ENCODE data around the gene RNF144B. TPM values are rescaled to one million over a fixed set of nuclear protein-coding genes. Genes with fewer than 3 reads are reported as not detected.
A peak's percentile ranks its signal among the peaks of the same experiment; 100 is the strongest.

Gene RNF144B
- total RNA-seq (ENCODE audit: unreplicated experiment): not detected
- long read RNA-seq: 0 reads

- Mint-ChIP-seq H3K4me3 (ENCODE audit: unreplicated experiment) (peak within 1 kb of the TSS; percentile 97), H3K36me3 (ENCODE audit: unreplicated experiment) (no peaks in the 10 kb centered on the region), H3K27ac (ENCODE audit: unreplicated experiment) (no peak within 1 kb of the TSS), H3K9me3 (ENCODE audit: unreplicated experiment) (peaks cover 5% of the 10 kb centered on the region), H3K27me3 (ENCODE audit: unreplicated experiment) (peaks cover 1% of the 10 kb centered on the region), H3K4me1 (ENCODE audit: low read depth, unreplicated experiment) (peaks cover 11% of the 10 kb centered on the region)
- DNase-seq: peak; percentile 67
- TF ChIP-seq, protein P1, sequence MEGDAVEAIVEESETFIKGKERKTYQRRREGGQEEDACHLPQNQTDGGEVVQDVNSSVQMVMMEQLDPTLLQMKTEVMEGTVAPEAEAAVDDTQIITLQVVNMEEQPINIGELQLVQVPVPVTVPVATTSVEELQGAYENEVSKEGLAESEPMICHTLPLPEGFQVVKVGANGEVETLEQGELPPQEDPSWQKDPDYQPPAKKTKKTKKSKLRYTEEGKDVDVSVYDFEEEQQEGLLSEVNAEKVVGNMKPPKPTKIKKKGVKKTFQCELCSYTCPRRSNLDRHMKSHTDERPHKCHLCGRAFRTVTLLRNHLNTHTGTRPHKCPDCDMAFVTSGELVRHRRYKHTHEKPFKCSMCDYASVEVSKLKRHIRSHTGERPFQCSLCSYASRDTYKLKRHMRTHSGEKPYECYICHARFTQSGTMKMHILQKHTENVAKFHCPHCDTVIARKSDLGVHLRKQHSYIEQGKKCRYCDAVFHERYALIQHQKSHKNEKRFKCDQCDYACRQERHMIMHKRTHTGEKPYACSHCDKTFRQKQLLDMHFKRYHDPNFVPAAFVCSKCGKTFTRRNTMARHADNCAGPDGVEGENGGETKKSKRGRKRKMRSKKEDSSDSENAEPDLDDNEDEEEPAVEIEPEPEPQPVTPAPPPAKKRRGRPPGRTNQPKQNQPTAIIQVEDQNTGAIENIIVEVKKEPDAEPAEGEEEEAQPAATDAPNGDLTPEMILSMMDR (IDR thresholded peaks at IDR 0.05; ENCODE audit: partially characterized antibody, unreplicated experiment): no peak
Measured at GRCh38 chr6:18387061-18387721, at the start of gene RNF144B. RNF144B (plus strand) TSS chr6:18387350; CDS start chr6:18399535, 12,185 bp downstream.

GRCh38 chr6:18339599-18339998, 47.6 kb upstream of the RNF144B start:
- H3K27ac Mint-ChIP-seq (ENCODE audit: unreplicated experiment): no peak overlapping the region
- DNase-seq: no peak
- peaks cover 3% of the 10 kb centered on the region for H3K27me3 Mint-ChIP-seq (ENCODE audit: unreplicated experiment)
- H3K4me1 Mint-ChIP-seq (ENCODE audit: low read depth, unreplicated experiment): peaks cover 1% of the 10 kb centered on the region
- no peak overlapping the region for H3K4me3 Mint-ChIP-seq (ENCODE audit: unreplicated experiment)
- no peaks in the 10 kb centered on the region for H3K9me3 Mint-ChIP-seq (ENCODE audit: unreplicated experiment)
- H3K36me3 Mint-ChIP-seq (ENCODE audit: unreplicated experiment): no peaks in the 10 kb centered on the region
- TF ChIP-seq, protein P1 (IDR thresholded peaks at IDR 0.05; ENCODE audit: partially characterized antibody, unreplicated experiment): no peak

DNA sequence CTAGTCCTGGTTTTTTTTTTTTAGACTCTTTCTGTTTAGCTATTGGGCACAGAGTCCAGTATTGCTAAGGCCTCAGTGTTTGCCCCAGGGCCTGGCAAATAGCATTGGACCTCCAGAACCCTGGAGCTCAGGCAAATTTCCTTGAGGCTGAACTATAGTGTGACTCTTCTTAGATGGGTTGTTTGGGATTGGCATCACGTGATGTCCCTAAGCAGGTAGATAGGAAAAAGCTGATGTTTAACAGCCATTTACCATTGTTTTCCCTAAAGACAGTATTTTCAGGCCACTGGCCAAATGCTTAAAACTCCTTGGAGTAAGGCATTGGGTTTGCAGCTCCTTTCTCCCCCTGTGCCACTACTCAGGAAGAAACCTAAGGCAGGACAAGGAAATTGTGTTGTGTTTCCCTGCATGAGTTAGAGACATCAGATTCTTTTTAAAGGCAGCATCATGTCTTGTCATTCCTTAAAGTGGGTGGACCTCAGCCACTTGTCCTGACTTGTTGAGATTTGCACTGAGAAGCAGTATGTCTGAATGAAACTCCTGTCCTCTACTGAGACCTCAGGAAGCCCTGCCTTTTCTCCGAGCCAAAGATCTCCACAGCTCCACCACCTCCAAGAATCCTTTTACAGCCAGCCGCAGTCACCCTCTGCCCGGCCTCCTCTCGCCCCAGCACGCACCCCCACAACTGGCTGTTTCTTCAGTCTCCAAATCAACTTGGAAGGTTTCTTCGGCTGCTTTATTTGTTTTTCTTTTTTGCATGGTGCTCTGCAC, 46.2 kb upstream of the RNF144B start:
- no peaks in the 10 kb centered on the region for H3K36me3 Mint-ChIP-seq (ENCODE audit: unreplicated experiment)
- no peak overlapping the region for H3K27ac Mint-ChIP-seq (ENCODE audit: unreplicated experiment)
- H3K27me3 Mint-ChIP-seq (ENCODE audit: unreplicated experiment): peaks cover 3% of the 10 kb centered on the region
- H3K4me1 Mint-ChIP-seq (ENCODE audit: low read depth, unreplicated experiment): peaks cover 1% of the 10 kb centered on the region
- no peaks in the 10 kb centered on the region for H3K9me3 Mint-ChIP-seq (ENCODE audit: unreplicated experiment)
- no peak overlapping the region for H3K4me3 Mint-ChIP-seq (ENCODE audit: unreplicated experiment)
- no peak for DNase-seq
- TF ChIP-seq, protein P1 (IDR thresholded peaks at IDR 0.05; ENCODE audit: partially characterized antibody, unreplicated experiment): no peak

- H3K36me3 Mint-ChIP-seq (ENCODE audit: unreplicated experiment): no peaks in the 10 kb centered on the region
- TF ChIP-seq, protein P1 (IDR thresholded peaks at IDR 0.05; ENCODE audit: partially characterized antibody, unreplicated experiment): no peak
- no peak for DNase-seq
- peaks cover 3% of the 10 kb centered on the region for H3K27me3 Mint-ChIP-seq (ENCODE audit: unreplicated experiment)
- no peak overlapping the region for H3K4me3 Mint-ChIP-seq (ENCODE audit: unreplicated experiment)
- H3K27ac Mint-ChIP-seq (ENCODE audit: unreplicated experiment): no peak overlapping the region
- no peaks in the 10 kb centered on the region for H3K9me3 Mint-ChIP-seq (ENCODE audit: unreplicated experiment)
- peaks cover 1% of the 10 kb centered on the region for H3K4me1 Mint-ChIP-seq (ENCODE audit: low read depth, unreplicated experiment)
Measured at GRCh38 chr6:18342223-18342622, 44.9 kb upstream of the RNF144B start.

GRCh38 chr6:18343741-18344140, 43.4 kb upstream of the RNF144B start:
- Mint-ChIP-seq H3K36me3 (ENCODE audit: unreplicated experiment) (no peaks in the 10 kb centered on the region), H3K27me3 (ENCODE audit: unreplicated experiment) (no peaks in the 10 kb centered on the region), H3K4me3 (ENCODE audit: unreplicated experiment) (no peak overlapping the region), H3K27ac (ENCODE audit: unreplicated experiment) (no peak overlapping the region), H3K4me1 (ENCODE audit: low read depth, unreplicated experiment) (peaks cover 1% of the 10 kb centered on the region), H3K9me3 (ENCODE audit: unreplicated experiment) (no peaks in the 10 kb centered on the region)
- TF ChIP-seq, protein P1 (IDR thresholded peaks at IDR 0.05; ENCODE audit: partially characterized antibody, unreplicated experiment): no peak
- DNase-seq: no peak

Data from glutamatergic neuron (in vitro differentiated cells).